ENCODE data around the gene CCDC195.

Gene CCDC195, protein sequence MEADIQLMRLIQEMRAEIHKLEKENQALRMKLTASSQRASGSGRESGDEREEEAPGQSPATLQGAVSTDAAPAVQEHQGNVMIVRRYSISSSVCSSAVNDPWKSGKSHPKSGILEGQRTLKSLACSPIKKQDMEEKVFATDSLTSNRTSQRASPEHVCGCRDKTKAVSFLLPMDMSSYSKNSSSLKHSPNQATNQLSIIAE

GRCh38 chr2:224716201-224716600, at the start of gene CCDC195:
Gene CCDC195 (minus strand): TSS chr2:224716365. CDS start chr2:224716365, 0 bp downstream.
- DNase-seq: no peak

GRCh38 chr2:224764565-224765236, 48.5 kb upstream of the CCDC195 start:
- DNase-seq: no peak

DNA sequence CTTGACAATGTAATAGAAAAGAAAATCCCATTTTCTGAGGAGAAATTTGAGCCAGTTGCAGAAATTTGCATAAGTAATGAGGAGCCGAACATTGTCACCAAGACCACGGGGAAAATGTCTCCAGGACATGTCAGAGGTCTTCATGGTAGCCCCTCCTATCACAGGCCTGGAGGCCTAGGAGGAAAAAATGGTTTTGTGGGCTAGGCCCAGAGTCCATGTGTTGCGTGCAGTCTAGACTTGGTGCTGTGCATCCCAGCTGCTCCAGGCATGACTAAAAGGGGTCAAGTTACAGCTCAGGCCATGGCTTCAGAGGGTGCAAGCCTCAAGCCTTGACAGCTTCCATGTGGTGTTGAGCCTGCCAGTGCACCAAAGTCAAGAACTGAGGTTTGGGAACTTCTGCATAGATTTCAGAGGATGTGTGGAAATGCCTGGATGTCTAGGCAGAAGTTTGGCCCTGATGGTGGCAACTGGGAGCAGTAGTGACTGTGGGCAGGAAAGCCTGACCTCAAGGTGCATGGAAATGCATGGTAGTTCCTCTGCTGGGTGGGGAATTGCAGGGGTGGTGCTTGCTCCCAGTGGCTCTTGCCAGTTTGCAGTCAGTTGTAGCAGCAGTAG, 41.9 kb upstream of the CCDC195 start:
- DNase-seq: no peak

GRCh38 chr2:224753743-224754540, 37.8 kb upstream of the CCDC195 start:
- DNase-seq: no peak

- no peak for DNase-seq
Observed at GRCh38 chr2:224751996-224752698, 36.0 kb upstream of the CCDC195 start.

- DNase-seq: no peak
Observed at GRCh38 chr2:224749136-224749535, 33.0 kb upstream of the CCDC195 start.

DNA sequence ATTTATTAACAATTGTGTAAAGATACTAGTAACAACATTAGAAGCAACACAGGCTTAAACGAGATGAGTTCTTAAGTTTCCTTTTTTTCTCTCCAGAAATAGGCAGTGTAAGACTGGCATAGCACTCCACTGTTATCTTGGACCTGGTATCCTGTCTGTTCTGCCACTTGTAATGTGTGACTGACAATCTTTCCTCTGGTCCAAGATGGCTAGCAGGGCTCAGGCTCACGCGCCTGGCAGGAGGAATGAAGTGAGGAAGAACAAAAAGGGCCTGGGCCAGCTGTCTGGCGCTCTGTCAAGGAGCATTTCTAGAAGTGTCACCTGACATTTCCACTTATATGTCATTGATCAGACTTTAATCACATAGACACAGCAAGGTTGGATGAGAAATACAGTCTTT, 31.6 kb upstream of the CCDC195 start:
- no peak for DNase-seq

GRCh38 chr2:224736227-224736626, 20.1 kb upstream of the CCDC195 start:
- DNase-seq: no peak

GRCh38 chr2:224734949-224735348, 18.8 kb upstream of the CCDC195 start:
- no peak for DNase-seq

DNA sequence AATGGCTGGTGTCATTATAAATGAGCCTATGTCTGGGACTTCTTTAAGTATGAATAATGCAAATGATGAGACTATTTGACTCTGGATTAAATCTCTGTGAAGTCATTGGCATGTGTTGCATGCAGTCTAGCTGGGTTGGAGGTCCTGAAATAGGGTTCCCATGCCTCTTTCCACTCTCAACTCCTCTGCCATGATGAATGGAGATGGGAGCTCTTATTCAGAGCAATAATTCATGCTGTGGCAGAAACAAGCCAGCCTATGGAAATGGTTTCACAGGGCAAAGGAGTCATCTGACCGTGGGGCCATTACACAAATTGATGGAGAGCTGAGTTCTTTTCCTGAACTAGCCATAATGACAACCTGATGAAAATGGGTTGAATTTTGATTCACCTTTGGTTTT, 15.5 kb upstream of the CCDC195 start:
- no peak for DNase-seq

DNA sequence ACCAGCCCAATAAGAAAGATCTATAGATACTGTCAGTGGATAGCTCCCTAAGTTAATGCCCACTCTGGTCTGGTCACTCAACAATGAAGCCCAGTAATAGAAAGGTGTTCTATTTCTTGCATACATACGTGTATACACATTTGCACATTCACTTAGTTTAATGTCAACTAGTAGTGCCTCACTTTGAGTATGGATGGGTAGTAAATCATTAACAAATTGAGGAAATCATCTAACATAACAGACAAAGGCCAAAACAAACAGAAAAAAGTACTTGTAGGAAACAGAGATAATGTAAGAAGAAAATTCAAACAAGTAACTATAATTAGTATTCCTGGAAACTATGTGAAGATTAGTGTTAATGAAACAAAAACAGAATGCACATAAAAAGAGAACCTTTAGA, 13.3 kb upstream of the CCDC195 start:
- DNase-seq: no peak

DNA sequence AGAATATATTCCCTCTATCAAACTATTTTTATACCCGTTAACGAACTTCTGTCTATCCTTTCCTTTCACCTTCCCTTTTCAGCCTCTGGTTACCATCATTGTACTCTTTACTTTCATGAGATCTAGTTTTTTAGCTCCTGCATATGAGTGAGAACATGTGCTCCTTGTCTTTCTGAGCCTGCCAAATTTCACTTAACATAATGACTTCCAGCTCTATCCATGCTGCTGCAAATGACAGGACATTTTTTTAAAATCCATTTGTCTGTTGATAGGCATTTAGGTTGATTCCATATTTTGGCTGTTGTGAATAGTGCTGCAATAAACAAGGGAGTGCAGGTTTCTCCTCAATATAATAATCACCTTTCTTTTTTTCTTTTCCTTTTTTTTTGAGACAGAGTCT, 8.2 kb upstream of the CCDC195 start:
- DNase-seq: no peak

GRCh38 chr2:224723586-224724217, 7.5 kb upstream of the CCDC195 start:
- DNase-seq: no peak

GRCh38 chr2:224722770-224723169, 6.6 kb upstream of the CCDC195 start:
- no peak for DNase-seq

- DNase-seq: no peak
Observed at GRCh38 chr2:224722250-224722649, 6.1 kb upstream of the CCDC195 start.

GRCh38 chr2:224716921-224717320, 756 bp upstream of the CCDC195 start:
- no peak for DNase-seq

GRCh38 chr2:224711859-224712665, 4.1 kb downstream of the CCDC195 start:
- peak in 4 of 56 donors; percentile 0 to 5 (median 1) for DNase-seq

DNA sequence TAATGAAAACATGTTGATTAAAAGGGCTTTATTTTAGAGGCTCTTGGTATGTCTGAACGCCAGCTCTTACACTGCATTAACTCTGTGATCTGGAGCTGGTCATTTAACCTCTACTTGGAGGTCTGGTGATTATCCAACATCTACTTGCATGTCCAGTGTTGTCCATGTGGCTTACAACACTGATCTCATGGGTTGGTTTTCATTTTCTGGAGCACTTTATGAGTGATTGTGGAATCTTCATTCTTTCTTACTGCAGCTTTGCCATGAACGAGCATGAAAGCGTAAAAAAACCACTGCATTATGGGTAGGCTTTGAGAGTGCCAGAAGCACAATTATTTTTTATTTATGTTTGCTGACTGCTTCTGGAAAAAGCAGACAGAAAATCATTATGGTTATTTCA, 4.8 kb downstream of the CCDC195 start:
- no peak for DNase-seq

DNA sequence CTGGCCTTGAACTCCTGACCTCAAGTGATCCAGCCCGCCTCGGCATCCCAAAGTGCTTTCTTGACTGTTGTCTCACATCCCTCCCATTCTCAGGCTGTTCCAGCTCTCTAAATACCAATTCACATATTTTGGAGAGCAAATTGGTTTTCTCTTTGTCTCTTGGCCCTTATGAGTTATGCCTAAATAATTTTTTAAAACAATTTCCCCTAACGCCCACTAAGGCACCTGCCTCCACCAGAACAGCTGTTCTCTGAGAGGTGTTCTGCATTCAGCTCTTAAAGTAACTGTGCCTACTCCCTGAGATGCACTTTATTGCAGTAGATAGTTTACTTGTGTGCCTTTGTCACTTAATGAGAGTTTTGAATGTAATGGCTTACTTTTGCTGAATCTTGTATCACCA, 6.9 kb downstream of the CCDC195 start:
- DNase-seq: no peak

GRCh38 chr2:224694502-224694901, 21.7 kb downstream of the CCDC195 start:
- no peak for DNase-seq

Measured in nucleus accumbens (tissue), 56 donors.